Measurements from ENCODE around the gene MRAS.

GRCh38 chr3:138412821-138413551, 64.6 kb downstream of the MRAS start:
- TF ChIP-seq ZNF274 (CRISPR knock-in tag; IDR thresholded peaks at IDR 0.05) (no peak), FOXJ3 (CRISPR knock-in tag; IDR thresholded peaks at IDR 0.05; ENCODE audit: borderline replicate concordance) (no peak), CCDC6 (CRISPR knock-in tag; IDR thresholded peaks at IDR 0.05) (no peak), EZH2 (conservative IDR thresholded peaks at IDR 0.05; ENCODE audit: low read depth, low read length) (no peak), FOXM1 (CRISPR knock-in tag; IDR thresholded peaks at IDR 0.05) (no peak), RXRA (CRISPR knock-in tag; IDR thresholded peaks at IDR 0.05) (no peak)
- TF ChIP-seq, protein P1, sequence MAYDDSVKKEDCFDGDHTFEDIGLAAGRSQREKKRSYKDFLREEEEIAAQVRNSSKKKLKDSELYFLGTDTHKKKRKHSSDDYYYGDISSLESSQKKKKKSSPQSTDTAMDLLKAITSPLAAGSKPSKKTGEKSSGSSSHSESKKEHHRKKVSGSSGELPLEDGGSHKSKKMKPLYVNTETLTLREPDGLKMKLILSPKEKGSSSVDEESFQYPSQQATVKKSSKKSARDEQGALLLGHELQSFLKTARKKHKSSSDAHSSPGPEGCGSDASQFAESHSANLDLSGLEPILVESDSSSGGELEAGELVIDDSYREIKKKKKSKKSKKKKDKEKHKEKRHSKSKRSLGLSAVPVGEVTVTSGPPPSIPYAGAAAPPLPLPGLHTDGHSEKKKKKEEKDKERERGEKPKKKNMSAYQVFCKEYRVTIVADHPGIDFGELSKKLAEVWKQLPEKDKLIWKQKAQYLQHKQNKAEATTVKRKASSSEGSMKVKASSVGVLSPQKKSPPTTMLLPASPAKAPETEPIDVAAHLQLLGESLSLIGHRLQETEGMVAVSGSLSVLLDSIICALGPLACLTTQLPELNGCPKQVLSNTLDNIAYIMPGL (CRISPR knock-in tag; IDR thresholded peaks at IDR 0.05; ENCODE audit: borderline replicate concordance in 1 of 2, low read depth in 1 of 2): no peak
